LNCaP clone FGC (cell line): ENCODE measurements around the gene TMEM59L.

ENCODE experiments used
- DNase-seq: peaks from one replicate; pipeline ENCODE4 v3.0.0-alpha.2; 2011; ENCODE audit warnings: low read depth
- H3K4me3 ChIP-seq: 2 replicates; pipeline ENCODE4 v1.5.1; 2011; ENCODE audit warnings: mild to moderate bottlenecking, low read depth, low read length, control low read depth
- TF ChIP-seq, protein P1 (sequence below): IDR thresholded peaks from 2 replicates; pipeline ENCODE4 v1.5.1; 2012; ENCODE audit warnings: mild to moderate bottlenecking; ENCODE audit not compliant: control insufficient read depth, insufficient read depth; ENCODE audit errors: extremely low read depth

TMEM59L gene

DNA sequence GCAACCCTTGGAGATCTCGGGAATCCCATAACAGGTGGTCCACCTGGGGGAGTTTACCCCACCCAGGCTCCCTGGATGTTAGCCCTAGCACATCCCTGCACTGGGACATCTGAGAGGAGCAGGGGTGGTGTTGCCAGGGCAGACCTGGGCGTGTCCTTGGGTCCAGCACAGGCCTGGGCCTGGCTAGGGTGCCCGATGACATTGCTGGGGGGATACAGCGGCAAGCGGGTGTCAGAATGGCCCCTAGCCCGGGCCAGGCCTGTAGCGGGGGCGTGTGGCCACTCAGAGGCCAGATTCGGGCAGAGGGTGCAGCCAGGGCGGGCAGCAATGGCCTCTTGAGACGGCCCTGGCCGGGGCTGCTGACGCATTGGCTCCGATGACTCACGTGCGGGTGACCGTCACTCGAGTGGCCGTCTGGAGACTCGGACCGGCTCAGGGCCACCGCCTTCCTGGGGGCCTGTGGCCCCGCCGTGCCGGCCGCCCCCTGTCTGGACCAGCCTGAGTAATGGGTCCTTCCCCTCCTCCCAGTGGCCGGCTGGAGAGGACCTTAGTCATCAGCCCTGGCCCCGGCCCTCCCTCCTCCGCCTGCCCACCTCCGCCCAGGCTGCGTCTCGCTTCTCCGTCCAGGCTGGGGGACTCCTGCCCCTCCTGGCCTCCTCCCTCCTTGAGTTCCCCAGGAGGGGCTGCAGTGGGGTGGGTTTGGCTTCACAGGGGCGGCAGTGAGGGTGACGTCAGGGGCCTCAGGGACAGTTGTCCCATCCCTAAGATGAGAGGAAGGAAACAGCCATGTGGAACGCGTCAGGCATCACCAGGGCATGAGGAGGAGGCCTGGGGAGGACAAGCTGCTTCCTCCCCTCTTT lies 47.6 kb downstream of the TMEM59L start:
- DNase-seq: no peak
- no peak overlapping the region for H3K4me3 ChIP-seq

DNA sequence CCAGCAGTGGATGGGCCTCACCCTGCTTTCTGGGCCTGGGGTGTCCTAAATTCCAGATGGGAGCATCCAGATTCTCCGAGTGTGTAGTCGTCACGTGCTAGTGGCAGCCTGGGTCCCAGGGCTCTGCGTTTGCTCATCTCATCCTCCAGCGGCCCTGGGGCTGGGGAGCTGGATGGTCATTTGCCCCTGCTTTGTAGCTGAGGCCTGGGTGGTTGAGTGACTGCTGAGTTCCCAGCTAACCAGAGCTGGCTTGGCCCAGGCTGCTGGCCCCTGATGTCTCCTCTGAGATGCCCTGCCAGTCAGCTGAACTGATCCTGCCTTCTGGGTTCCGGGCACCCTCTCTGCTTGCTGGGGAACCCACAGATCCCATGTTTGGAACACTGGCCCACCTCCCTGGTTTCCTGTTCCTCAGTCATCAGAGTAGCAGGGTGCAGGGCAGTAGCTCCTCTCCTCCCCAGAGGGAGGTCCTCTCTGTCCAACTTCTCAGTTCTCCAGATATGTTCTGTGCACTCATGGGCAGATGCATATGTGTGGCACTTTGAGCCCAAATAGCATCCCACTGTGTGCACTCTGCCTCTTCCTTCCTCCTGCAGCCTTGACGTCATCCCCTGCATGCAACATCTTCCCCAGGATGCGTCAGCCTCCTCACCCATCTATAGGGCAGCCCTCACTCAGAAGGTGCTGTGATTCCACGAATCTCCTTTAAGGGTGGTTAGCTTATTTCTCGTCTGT lies 48.4 kb downstream of the TMEM59L start:
- TF ChIP-seq, protein P1, sequence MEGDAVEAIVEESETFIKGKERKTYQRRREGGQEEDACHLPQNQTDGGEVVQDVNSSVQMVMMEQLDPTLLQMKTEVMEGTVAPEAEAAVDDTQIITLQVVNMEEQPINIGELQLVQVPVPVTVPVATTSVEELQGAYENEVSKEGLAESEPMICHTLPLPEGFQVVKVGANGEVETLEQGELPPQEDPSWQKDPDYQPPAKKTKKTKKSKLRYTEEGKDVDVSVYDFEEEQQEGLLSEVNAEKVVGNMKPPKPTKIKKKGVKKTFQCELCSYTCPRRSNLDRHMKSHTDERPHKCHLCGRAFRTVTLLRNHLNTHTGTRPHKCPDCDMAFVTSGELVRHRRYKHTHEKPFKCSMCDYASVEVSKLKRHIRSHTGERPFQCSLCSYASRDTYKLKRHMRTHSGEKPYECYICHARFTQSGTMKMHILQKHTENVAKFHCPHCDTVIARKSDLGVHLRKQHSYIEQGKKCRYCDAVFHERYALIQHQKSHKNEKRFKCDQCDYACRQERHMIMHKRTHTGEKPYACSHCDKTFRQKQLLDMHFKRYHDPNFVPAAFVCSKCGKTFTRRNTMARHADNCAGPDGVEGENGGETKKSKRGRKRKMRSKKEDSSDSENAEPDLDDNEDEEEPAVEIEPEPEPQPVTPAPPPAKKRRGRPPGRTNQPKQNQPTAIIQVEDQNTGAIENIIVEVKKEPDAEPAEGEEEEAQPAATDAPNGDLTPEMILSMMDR: no peak
- no peak overlapping the region for H3K4me3 ChIP-seq
- no peak for DNase-seq

More for the DNA sequence above, 47.6 kb downstream of the TMEM59L start:
- TF ChIP-seq, protein P1: no peak

DNA sequence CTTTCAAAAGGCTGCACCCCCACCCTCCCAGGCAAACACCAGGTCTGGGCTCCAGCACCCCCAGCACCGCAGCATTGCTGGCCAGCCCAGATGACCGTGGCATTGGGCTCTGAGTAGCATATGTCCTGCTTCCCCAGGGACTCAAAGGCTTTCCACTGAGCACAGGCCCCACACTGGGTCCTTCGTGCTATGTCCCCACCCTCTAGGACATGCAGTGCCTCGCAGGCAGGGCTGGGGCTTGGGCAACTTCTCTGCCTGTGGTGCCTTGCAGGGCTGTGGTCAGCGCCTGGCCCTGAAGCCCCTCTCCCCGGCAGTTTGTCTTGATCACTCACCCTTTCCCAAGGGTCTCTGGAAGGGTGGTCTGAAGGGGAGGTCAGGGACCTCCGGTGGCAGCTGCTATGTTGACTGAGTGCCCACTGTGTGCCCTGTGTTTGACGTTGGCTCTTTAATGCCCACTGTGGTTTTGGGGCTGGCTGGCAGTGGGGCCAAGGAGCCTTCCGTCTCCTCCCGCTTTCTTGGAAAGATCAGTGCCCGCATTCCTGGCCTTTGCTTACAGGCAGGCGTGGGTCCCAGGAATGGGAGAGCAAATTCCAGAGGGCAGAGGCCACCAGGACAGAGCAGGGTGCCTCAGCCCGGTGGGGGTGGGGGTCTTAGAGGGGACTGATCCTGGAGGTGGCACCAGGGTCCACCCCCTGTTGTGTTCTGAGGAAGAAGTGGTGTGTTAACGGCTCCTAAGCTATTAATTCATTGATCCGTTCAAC lies 50.5 kb downstream of the TMEM59L start:
- TF ChIP-seq, protein P1: no peak
- DNase-seq: no peak
- H3K4me3 ChIP-seq: no peak overlapping the region

DNA sequence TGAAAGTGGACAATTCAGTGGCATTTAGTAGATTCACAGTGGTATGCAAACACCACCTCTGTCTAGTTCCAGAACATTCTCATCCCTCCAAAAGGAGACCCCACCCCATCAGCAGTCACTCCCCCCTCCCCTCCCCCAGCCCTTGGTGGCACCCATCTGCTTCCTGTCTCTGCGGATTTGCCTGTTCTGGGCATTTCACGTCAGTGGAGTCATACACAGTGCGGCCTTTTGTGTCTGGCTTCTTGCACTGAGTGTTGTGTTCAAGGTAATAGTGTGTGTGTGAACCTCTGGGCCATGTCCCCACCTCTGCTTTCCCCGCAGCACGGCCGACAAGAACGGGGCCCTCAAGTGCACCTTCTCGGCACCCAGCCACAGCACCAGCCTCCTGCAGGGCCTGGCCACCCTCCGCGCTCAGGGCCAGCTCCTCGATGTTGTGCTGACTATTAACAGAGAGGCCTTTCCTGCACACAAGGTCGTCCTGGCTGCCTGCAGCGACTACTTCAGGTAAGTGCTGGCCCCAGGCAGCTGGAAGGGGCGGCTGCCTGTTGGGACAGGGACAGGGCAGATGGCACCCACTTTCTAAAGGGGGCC lies 51.4 kb downstream of the TMEM59L start:
- DNase-seq: no peak
- H3K4me3 ChIP-seq: no peak overlapping the region
- TF ChIP-seq, protein P1: no peak

DNA sequence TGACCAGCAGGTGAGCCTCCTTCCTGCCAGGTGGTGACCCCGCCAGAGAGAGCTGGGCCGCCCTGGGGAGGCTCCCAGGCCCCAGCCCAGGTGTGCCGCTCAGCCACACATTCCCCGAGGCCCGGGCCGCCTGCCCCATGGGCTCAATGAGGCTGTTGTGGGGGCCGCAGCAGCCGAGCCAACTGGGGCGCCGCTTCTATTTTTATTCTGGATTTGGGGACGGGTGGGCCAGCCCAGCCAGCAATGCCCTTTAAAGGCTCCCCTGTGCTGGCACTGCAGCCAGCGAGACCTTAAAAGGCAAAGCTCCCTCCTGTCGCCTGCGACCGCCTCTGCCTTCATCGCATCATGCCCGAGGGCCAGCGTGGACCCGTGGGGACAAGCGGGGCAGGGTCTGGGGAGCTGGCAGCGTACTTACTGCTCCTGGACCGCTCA lies 53.1 kb downstream of the TMEM59L start:
- no peak overlapping the region for H3K4me3 ChIP-seq

DNA sequence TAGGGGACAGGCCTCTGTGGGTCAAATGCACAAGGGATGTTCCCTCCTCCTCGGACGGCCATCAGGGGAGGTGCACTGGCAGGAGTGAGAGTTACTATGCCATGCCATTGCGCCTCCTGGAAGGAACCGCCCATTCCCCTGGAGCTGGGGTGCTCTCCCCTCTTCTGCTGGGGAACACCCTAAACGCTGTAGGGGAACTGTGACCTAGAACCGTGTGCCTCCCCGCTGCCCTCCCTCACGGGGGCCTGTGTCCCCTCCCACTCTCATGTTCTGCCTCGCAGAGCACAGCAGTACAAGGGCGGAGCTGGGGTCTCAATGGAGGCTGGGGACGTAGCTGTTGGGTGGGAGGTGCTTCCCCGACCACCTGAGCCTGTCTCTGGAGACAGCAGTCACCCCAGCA lies 53.6 kb downstream of the TMEM59L start:
- DNase-seq: no peak
- H3K4me3 ChIP-seq: no peak overlapping the region
- TF ChIP-seq, protein P1: no peak

More for the DNA sequence above, 53.1 kb downstream of the TMEM59L start:
- no peak for DNase-seq
- TF ChIP-seq, protein P1: no peak
